EL (cell line): ENCODE results near the gene CENPB.
"Not testable (repeated sequence)": the region's sequence is repeated elsewhere in the genome, so short reads cannot be mapped to it uniquely, and the experiment has no call there.

ENCODE experiments used
- DNase-seq: peaks from one replicate; pipeline ENCODE4 v3.0.0-alpha.2; 2016

CENPB gene

DNA sequence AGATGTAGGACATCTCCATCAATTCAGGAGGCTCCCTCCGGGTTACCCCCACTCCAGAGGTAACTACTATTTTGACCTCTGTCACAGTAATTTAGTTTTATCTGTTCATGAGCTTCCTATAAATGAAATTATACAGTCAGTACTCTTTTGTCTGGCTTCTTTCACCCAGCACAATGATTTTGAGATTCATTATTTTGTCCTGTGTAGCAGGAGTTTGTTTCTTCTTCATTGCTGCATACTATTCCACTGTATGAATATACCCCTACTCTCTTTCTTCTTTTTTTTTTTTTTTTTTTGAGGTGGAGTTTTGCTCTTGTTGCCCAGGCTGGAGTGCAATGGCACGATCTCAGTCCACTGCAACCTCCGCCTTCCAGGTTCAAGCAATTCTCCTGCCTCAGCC lies 22.0 kb upstream of the CENPB start:
- no peak for DNase-seq

DNA sequence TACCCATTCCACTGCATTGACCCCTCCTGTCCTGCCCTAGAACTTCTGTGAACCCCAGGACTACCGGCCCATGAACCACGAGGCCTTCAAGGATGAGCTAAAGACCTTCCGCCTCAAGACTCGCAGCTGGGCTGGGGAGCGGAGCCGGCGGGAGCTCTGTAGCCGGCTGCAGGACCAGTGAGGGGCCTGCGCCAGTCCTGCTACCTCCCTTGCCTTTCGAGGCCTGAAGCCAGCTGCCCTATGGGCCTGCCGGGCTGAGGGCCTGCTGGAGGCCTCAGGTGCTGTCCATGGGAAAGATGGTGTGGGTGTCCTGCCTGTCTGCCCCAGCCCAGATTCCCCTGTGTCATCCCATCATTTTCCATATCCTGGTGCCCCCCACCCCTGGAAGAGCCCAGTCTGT lies 18.2 kb upstream of the CENPB start:
- no peak for DNase-seq

DNA sequence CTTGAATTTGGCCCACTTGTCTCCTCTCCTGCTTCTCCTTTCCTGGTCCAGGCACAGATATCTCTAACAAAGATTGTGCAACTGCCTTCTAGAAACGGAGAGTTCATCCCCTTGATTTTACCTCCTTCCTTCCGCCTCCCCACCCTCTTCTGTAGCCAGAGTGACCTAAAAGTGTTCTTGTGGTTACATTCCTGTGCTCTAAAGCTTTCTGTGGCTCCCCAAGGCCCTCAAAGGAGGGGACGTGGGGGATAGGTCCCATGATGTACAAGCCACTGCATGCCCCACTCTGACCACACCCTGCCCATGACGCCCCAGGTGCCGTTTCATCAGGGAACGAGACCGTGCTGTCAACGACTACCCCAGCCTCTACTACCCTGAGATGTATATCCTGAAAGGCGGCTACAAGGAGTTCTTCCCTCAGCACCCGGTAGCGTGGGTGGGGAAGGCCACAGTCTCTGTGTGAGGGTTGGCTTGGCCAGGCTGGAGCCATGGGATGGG lies 17.8 kb upstream of the CENPB start:
- DNase-seq = no peak

GRCh38 chr20:3803854-3804253 lies 17.3 kb upstream of the CENPB start:
- DNase-seq = no peak

DNA sequence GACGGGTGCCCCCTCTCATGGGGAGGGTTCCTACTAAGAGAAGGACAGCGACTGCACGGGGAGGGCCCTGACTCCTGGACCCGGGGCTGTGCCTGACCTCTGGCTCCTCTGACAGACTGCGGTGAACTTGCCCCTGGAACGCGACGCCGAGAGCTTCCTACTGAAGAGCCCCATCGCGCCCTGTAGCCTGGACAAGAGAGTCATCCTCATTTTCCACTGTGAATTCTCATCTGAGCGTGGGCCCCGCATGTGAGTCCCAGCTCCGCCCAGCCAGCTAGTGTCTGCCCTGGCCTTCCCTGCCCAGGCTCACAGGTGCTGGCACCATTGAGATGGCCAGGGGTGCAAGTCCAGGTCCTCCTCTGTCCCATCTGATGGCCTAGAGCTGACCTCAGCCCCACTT lies 16.7 kb upstream of the CENPB start:
- no peak for DNase-seq

DNA sequence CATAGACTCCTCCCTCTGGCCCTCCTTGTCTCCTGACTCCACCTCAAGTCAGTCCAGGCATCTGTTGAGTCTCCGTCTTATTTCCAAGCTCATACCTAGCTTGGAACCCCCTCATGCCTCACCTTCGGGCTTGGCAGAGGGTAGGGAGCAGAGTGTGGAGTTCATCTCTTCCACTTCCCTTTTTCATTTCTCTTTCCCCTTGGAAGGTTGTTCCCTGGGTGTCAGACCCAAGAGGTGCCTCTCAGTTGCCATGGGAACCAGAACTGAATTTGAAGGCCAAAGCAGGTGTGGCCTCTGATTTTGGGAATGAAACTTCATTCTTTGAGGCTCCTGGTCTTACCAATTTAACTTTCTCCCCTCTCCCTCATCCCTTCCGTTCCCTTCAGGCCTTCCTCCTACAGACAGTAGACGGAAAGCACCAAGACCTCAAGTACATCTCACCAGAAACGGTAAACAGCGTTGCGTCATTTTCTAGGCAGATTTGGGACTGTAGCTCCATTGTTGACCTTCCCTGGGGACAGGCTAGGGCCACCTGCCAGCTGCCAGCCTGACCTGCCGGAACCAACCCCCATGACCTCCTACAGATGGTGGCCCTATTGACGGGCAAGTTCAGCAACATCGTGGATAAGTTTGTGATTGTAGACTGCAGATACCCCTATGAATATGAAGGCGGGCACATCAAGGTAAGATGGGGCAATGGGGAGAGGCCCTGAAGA lies 16.1 kb upstream of the CENPB start:
- DNase-seq = no peak

DNA sequence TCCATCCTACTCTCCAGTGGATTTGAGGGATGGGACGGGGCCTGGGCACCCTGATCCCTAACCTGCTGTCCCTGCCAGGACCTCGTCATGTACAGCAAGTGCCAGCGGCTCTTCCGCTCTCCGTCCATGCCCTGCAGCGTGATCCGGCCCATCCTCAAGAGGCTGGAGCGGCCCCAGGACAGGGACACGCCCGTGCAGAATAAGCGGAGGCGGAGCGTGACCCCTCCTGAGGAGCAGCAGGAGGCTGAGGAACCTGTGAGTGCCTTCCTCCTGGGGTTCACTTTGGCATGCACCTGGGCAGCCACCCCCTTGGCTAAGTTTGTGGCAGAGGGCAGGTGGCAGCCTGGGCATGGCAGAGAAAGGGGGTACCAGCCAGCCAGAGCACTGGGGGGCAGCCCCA lies 15.3 kb upstream of the CENPB start:
- DNase-seq = no peak

- DNase-seq = no peak
Observed at GRCh38 chr20:3801299-3801698, 14.8 kb upstream of the CENPB start.

DNA sequence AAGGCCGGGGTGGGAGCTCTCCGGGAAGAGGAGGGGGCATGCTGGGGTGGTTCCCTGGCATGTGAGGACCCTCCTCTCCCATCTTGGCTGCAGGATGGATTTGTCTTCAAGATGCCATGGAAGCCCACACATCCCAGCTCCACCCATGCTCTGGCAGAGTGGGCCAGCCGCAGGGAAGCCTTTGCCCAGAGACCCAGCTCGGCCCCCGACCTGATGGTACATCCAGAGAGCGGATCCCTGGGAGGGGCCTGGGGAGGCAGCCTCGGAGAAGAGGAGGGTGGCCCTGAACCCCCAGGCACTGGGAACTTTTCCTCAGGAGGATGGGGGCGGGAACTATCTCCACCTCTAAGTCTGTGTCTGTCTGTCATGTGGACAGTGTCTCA lies 14.3 kb upstream of the CENPB start:
- DNase-seq = no peak

- no peak for DNase-seq
Observed at GRCh38 chr20:3800256-3800877, 13.8 kb upstream of the CENPB start.

GRCh38 chr20:3798908-3799248 lies 12.3 kb upstream of the CENPB start:
- no peak for DNase-seq

DNA sequence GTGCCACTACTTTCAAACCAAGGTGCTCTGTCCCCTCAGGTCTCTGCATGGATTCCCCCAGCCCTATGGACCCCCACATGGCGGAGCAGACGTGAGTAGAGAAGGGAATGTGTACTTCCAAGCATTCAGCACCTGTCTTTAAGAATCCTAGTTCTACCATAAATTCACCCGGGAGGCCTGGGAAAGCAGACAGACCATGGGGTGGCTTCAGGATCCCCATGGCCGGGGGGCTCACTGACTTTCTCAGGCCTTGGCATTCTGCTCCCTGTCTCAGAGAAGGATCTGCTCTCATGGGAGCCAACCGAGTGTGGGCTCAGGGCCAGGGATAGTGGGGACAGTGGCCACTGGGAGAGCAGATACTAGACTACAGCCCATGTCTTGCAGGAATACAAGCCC lies 11.8 kb upstream of the CENPB start:
- no peak for DNase-seq

DNA sequence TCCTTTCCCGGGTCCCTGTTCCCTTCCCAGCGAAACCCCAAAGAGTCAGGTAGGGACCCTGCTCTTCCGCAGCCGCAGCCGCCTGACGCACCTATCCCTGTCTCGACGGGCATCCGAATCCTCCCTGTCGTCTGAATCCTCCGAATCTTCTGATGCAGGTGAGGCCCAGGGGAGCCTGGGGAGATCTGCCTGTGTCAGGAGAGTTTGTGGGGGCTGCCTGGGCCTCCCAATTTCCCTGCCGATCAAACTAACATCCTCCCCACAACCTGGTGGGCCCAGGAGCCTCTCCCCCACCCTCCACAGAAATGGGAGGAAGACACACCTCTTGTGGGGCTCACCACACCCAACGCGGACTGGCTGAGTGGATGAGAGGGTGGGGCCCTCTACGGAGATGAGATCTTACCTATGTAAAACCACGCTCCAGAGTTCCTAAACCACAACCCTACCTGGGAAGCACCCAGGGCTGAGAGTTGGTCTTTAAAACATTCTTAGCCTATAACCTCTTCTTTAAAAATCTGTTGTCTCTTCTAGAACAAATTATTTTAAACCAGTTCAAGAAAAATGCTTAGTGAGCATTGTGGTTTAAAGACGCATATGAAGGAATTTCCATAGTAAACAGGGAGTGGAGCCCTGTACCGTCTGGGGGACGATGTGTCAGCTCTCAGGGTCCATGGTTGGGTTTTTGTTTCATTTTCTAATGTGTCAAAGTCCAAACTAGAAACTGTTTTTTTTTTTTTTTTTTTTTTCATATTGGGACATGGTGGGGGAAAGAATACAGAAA lies 11.2 kb upstream of the CENPB start:
- peak; percentile 57 for DNase-seq

DNA sequence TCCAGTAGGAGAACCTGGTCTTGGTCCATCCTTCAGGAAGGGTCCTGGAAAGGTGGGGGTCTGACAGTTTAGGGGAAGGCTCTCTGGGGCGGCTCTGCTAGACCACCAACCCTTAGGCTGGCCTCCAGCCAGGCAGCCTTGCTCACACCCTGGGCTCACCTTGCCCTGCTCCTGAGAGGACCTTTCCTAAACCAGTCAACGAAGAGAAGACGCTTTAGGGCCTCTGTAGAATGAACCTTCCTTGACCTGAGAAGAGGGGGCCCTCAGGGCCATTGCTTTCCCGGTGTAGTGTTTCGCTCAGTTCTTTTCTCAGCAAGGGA lies 10.6 kb upstream of the CENPB start:
- no peak for DNase-seq

GRCh38 chr20:3796477-3797225 lies 10.1 kb upstream of the CENPB start:
- no peak for DNase-seq

GRCh38 chr20:3795511-3796468 lies 9.2 kb upstream of the CENPB start, which contains the start of gene CDC25B:
TSS of gene CDC25B (plus strand) at chr20:3796310. CDS start at chr20:3796532, 222 bp downstream.
- peak; percentile 97 for DNase-seq

GRCh38 chr20:3794701-3795420 lies 8.3 kb upstream of the CENPB start:
- no peak for DNase-seq

- not testable (repeated sequence) for DNase-seq
Observed at GRCh38 chr20:3794168-3794567, 7.6 kb upstream of the CENPB start.

DNA sequence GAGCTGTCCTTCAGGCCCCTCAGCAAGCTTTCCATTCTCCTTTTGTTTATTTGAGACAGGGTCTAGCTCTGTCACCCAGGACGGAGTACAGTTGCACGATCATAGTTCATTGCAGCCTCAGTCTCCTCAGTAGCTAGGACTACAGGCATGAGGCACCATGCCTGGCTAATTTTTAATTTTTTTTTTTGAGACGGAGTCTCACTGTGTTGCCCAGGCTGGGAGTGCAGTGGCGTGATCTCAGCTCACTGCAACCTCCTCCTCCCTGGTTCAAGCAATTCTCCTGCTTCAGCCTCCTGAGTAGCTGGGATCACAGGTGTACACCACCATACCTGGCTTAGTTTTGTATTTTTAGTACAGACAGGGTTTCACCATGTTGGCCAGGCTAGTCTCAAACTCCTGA lies 2.7 kb upstream of the CENPB start:
- DNase-seq = not testable (repeated sequence)

DNA sequence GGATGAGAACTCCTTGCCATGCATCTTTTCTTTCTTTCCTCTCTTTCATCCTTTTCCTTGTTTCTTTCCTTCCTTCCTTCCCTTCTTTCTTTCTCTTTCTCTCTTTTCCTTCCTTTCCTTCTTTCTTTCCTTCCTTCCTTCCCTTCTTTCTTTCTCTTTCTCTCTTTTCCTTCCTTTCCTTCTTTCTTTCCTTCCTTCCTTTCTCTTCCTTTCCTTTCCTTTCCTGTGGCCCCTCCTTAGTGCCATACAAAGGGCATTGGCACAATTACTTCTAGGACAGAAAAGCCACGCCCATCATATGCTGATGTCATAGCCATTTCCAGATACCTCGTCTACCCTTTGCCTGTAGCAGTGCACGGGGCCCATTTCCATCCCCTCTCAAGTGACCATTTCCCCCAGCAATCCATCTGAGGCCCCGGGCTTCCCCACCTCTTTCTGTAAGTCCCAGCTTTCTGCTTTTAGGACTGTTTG lies 2.2 kb upstream of the CENPB start:
- DNase-seq = peak; percentile 34

DNA sequence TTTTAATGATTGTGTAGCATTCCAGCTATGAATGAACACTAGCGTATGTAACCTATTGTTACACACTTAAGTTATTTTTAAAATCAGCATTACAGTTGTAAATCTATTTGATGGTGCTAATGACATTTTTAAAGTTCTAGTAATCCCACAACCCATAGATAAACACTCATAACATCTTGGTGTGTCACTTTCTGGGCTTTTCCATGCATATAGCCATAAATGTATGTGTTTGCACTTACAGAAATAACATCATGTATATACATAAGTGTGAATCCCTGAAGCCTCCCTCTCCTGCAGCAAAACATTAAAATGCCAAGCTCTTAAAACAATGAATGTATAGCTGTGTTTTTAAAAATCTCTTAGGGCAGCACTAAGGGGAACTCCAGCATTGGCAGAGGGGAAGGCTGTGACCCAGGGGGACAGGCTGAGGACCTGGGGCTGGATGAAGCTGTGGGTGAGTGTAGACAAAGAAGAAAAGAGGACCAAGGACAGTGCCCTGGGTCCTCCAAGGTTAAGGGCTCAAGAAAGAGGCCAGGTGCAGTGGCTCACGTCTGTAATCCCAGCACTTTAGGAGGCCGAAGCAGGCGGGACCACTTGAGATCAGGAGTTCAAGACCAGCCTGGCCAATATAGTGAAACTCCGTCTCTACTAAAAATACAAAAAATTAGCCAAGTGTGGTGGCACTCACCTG lies 929 bp upstream of the CENPB start:
- no peak for DNase-seq
